Epidermal melanocyte (primary cell): ENCODE measurements around the gene ADGRB2.

ENCODE experiments used
- DNase-seq: peaks from one replicate; pipeline ENCODE4 v3.0.0; 2011; ENCODE audit warnings: low spot score; ENCODE audit not compliant: insufficient read length

ADGRB2 gene

DNA sequence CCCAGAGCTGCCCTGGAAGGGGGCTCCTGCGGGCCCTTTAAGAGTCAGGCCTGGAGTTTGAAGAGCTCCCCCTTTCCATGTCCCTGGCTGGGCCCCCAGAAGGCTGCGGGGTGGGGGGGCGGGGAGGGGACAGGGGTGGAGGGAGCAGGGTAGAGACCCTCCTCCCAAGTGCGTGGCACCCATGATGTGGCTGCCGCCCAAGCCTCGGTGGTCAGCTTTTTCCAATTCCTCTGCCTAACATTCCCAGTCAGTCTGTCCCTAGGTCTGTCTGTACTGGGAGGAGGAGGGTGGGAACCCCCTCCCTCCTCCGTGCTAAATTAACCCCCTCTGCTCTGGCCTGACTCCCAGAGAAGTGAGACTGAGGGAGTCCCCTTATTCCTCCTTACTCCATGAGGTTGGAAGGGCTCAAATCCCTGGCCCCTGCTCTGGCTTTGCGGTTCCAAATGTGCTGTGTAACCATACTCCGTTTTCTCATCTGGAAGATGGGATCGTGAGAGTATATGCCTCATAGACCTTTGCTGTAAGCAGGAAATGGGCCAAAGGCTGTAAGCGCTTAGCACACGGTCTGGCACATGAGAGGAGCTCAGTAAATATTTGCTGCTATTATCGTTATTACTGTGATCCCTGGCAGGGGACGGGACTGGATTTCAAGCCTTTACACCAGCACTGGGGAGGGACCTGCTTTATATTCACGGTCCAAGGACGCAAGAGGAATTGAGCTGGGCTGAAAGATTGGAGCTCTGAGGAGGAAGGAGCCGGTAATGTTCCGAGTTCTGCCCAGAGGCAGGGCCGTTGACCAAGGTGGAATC is 59.7 kb downstream of the ADGRB2 start:
- DNase-seq: no peak

DNA sequence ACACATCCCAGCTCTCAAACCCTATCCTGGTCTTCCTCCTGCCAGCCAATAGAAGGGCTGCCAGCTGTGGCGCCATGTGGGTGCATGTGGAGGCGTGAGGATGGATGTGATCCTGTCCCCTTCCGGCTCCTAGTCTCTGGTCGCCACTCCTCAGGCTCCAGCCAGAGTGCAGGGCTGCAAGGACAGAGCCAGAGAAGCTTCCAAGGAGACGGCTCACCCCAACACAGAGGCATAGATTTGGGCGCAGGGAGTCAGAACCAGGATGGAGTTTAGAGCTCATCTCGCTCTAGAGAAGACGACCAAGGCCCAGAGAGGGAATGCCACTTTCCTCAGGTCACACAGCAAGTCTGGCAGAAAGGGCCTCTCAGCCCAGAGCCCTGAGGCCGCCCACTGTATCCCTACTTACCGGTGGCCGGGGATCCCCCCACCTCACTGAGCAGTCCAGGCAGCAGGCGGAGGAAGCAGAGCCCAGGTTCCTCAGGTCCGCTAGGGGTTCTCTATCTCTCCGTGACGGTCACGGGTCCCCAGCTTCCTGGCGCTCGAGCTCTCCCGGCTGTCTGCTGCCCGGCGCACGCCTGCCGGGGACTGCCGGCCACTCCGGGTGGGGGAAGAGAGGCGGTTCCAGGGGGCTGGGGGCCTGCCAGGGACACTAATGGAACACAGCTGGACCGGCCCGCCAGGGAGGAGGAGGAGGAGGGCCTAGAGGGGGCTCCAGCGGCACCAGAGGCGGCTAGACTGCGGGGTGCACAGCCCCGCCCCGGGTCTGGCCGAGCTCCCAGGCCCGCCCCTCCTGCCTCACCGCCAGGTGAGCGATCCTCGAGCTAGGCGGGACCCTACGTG is 60.5 kb downstream of the ADGRB2 start, which contains the start of gene COL16A1:
Gene COL16A1 (minus strand): TSS at position 587 of the 840 bp plus-strand sequence. CDS start 1,824 bp downstream, outside the sequence.
- peak; percentile 60 for DNase-seq

DNA sequence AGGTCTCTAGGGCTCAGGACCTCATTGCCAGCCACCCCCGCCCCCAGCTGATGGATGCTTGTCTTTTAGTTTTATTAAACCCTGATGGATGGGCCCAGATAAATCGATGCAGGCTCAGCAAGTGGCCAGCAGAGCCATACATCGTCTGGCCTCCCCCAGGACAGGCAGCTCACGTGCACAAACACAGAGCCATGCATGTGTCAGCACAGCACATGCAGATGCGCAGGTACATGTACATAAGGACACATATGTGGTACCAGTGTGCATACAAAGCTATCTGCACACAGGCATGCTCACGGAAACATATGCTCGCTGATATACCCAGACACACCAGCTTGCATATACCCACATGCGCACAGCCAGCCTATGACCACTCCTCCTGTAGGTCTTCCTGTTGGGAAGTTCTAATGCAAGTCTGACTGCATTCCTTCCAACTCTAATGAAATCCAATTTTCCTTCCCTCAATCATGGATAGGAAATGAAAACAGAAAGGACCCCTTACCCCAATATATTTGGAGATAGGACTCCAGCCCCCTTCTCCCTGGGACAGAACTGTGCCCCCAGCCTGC is 61.2 kb downstream of the ADGRB2 start:
- DNase-seq: no peak

DNA sequence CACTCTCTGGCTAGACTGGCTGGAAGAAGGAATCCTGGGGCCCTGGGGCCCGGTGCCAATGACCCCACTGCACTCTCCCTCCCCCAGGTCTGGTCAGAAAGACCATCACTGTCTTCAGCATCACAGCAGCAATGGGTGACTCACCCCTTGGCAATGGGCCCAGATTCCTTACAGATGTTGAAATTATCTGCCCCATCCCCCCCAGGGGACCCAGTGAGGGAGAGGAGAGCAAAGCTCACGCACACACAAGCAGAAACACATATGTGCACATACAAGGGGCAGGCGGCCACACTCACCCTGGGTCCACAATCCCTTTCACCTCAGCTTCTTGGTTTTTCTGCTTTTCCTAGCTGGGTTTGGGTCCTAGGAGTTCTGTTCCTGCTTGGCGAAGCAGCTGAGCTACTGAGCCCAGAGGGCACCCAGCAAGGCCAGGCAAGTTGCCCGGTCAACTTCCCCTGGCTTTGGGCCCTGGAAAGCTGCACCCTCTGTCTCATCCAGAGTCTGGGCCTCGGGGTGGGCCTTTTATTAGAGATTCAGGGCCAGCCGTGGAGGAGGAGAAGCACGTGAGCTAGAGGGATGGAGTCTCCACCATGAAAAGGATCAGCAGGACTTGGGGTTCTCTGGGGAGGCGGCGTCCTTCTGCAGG is 62.9 kb downstream of the ADGRB2 start:
- DNase-seq: peak; percentile 90

DNA sequence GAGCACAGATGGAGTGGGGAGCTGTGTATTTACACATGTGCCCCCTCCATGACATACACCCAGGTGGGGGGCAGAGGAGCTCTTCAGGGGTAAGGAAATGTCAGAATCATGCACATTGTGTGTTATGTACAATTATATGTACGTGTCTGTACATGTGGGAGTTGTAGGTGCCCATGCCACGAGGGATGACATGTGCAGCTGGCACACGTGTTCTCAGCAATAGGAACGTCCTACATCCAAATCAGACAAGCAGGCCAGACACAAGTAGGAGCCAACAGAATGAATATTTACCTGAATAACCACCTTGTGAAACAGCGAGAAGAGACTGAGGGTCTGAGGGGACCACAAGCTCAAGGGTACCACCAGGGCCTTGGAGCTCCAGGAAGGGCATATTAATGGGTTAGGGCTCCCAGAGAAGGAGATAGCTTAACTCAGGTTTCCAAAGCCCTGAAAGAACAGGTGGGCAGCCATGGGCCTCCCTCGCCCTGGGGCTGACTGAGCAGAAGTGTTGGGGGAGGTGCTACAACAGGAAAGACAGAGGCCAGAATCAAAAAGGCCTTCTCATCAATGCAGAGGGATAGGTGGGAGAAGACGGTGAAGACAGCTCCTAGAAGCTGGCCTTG is 63.6 kb downstream of the ADGRB2 start:
- no peak for DNase-seq

DNA sequence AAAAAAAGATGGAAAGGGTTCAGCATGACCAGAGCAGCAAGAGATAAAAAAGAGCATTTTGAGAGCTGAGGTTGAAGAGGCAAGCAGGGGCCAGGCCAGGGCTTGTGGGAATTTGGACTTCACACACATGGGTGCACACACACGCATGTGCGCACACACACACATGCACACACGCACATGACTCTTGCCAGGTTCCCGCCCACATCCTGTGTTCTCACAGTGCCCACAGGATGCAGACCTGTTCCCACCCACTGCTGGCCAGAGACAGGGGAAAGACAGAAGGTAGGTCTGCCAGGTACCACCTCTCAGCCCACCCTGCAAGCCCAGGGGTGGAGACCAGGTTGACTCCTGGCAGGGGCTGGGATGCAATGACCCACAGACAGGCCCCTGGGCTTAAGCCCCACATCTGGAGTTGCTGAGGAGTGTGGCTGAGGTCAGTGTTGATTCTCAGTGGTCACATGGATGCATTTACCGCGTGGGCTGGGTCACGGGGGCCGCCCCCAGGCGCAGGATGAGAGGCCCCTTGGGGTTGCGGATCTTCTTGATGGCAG is 64.7 kb downstream of the ADGRB2 start:
- no peak for DNase-seq

DNA sequence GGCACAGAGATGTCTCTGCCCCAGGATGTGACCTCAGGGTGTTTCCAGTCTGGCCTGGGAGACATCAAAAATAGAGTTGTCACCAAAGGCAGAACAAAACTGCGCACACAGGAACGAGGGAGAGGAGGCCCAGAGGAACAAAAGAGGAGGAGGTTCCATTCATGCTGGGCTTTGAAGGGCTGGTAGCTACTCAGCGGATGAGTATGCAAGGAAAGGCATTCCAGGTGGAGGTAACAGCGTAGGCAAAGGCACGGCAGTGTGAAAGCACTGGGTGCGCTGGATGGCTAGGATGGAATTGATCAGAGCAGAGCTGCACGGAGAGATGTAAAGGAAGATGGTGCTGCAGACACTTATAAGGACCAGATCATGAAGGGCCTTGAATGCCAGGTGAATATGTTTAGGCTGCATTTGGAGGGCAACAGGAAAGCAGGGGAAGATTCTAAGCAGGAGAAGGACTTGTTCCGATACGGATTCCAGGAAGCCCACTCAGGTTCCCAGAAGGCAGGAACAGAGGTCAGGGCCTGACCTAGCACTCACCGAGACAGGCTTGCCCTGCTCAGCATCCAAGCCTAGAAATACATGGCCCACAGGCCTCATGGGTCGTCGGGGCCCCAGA is 66.7 kb downstream of the ADGRB2 start:
- no peak for DNase-seq

DNA sequence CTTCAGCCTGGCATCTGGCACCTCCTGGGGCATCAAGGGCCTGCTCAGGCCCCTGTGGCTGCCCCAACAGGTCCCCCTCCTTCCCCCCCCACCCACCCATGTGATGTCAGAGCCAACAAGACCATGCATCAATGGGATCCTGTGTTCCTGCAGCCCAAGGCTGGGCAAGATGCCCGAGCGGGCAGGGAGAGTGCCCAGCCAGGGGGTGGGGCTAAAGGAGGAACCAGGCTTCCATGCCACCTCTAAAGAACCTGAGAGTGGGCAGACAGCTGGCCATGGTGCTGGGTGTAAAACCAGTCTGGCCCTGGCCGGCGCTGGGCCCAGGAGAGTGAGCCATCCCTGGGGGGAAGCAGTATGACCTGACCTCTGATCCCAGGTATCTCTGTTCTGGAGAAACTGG is 67.9 kb downstream of the ADGRB2 start:
- peak; percentile 81 for DNase-seq

DNA sequence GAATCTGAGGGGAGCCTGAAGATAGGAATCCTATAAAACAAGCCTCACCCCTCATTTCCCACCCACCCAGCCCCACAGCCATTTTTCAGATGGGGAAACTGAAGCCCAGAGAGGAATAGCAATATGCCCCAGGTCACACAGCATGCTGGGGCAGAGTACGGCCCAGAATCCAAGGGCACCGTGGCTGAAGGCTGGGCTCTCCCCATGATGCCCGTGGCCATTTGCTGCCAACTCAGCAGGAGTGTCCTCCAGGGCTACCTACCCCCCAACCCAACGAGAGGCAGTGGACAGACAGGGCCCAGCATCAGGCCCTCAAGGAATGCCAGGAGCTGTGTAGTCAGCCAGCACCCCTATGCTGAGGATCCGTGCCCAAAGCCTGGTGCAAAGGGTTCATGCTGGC is 68.8 kb downstream of the ADGRB2 start:
- DNase-seq: no peak

DNA sequence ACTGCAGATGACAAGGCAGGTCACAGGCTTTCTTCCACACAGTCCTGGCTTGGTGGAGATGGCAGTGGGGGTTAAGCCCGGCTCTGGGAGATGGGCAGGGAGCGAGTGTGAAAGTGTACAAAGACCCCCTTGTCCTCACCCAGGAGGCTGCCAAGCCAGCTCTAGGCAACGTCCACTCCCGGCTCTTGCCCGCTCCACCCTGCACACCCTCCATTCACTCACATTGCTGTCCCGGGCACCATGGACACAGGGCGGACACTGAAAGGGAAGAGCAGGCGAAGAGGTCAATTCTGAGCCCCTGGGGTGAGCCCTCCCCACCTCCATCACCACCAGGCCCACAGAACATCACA is 69.2 kb downstream of the ADGRB2 start:
- peak; percentile 39 for DNase-seq

DNA sequence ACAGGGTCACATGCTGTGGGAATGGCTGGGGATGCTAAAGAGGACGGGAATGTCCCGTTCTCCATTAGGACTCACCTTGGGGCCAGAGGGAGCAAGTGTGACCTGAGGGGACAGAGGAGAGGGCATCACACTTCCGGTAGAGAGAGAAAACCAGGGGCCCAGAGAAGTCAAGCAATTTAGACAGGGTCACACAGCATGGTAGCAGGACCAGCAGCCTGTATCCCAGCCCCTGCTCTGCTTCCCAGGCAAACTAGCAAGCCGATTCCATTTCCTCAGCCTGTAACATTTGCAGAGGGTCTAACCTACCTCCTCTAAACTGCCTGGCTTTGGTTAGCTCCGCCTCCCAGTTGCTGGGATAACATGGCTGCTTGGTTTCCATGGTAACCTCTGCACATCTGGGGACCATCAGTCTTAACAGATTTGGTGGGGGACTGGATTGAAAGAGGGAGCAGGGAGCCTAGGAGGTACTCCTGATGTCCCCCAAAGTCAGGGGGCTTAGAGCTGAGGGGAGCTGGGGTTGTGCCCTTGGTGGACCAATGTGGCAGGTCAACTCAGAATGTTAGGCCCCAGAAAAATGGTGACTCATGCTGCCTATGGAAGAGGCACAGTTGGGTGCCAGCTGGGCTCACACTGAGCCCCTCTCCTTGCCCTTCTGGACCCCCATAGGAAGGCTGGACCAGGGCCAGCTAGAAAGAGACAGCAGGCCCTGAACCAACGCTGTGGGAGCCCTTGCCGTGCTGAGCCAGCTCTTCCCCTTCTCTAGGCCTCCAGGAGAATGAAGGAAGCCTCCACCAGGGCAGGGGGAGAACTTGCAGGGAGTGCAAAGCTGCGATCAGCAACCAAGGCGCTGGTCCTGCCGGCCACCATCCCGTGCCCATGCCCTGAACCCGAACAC is 69.8 kb downstream of the ADGRB2 start:
- DNase-seq: no peak

DNA sequence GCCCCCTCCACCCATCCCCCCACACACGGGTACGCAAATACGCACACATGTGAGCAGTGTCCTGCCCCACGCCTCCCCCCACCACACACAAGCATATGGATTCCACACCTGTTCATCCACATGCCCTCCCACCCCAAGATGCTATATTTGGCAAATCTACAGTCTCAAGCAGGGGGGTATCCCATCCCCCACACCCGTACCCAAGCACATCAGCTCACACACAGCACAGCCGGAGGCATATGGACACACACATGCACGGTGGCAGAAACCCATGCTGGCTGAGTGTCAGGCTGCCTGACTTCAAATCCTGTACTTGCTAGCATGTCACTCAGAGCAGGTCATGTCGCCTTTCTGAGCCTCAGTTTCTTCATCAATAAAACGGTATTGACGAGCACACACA is 70.9 kb downstream of the ADGRB2 start:
- no peak for DNase-seq

DNA sequence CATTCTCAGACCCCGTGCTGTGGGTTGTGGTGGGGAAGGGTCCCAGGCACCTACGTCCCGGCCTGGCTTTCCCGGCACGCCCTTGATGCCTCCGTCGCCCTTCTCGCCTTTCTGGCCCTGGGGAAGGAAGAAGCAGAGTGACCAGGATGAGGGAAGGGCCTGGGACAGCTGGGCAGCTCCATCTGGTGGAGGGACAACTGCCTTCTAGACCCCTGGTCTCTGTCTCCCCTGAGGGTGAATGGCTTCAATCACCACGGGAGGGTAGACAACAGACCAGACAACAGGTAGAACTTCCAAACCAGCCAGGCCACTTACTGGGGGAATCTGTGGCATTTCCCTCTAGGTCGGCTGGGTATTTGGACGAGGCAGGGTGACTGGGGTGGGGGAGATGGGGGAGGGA is 72.2 kb downstream of the ADGRB2 start:
- no peak for DNase-seq

DNA sequence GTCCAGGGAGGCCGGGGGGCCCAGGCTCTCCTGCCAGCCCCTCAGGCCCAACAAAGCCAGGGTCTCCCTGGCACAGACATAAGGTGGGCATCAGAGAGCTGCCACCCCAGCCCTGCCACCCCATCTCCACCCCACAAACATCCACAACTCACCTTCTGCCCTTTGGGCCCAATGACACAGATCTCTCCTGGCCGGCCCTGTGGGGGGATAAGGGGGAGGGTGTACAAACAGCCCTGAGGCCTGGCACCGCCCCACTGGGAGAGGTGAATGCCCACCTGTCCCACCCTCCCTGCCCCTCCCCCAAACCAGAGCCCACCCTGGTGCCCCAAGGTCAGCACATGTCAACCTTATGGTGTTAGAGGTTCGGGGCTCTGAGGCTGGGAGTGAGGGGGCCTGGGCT is 72.7 kb downstream of the ADGRB2 start:
- no peak for DNase-seq

DNA sequence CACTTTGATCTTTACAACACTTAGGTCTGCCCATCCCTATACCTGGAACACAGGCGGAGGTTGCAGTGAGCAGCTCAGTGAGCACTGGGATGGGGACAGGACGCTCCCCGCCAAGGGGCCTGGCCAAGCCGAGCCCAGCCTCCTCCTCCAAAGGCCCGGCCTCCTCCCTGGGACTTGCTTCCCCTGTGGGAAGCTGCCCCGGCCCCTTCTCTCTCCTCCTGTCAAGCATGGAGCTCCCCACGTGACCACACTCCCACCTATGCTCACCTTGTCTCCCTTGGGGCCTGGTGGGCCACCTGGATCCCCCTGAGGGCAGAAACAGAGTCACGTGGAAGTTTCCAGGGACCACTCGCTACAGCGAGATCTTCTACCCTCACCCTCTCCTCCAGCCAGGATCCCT is 73.2 kb downstream of the ADGRB2 start:
- DNase-seq: no peak

DNA sequence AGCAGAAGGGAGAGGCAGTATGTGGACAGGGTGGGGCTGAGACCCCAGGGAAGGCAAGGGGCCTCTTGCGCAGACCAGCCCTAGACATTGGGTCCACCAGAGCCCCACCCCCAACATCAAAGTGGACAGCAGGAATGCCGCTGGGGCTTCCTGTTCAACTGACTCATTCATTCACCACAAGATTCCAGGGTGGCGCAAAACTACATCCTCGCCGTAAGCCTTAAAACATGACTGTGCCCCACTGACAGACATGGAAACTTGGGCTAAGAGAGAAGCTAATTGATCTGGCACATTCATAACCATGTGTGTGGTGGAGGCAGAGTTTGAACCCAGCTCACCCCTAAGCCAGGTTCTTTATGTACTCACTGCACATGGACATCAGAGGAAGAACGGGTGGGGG is 74.3 kb downstream of the ADGRB2 start:
- peak; percentile 60 for DNase-seq

DNA sequence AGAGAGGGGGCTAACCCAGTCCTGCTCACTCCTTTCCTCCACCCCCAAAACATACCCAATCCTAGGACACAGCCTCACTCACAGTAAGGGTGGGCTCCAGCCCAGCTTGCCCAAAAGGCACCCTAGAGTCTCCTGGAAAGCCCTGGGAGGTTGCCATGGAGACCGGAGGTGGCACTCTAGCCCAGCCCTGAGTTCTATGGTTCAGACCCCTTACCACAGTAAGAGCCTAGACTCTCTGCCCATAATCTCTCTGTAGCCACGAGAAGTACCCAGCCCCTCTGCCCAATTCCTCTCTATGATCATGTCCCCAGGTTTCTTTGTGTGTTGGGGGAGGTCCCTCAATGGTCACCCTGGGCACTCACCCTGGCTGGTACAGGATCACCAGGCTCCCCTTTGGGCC is 74.8 kb downstream of the ADGRB2 start:
- DNase-seq: no peak

DNA sequence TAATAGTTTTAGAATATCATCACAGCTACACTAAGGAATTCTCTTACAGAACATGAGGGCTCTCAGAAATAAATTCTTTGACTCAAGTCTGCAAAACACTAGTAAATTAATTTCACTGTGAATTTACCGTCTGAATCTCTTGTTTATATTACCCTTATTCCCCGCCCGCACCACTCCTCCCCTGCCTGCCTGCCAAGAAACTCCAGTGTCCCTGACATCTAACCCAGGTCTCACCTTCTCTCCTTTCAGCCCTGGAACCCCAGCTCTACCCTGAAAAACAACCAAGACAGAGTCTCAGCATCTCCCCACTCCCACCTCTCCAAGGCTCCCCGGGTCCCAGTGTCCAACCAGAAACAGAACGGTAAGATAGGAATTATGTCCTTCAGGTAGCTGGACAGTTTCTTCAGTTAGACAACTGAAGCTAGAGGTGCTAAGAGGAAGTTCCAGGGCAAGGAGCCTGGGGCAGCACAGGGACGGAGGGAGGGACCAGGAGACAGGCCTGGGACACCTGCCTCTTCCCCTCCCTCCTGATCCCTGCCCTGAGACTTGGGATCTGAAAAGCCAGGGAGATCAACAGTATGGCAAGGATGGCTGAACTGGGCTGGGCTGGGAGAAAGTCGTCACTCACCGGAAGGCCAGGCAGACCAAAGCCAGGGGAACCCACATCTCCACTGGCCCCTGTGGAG is 75.8 kb downstream of the ADGRB2 start:
- DNase-seq: no peak

DNA sequence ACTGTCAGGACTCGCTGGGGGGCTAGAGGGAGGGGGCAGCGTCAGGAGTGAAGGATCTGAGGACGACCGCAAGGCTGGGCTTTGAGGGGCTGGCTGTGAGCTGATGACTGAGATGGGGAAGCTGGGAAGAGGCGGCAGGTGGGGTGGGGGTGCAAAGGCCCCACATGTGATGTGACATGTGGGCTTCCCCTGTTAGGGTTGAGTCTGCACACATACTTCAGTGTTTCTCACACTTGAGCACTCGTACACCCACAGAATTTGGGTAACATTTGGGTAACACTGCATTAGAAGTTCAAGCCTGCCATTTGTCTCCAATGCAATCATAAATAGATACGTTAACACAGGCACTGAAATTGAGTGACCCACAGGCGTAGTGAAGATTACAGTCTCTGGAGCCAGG is 76.5 kb downstream of the ADGRB2 start:
- DNase-seq: no peak
